Loucy (cell line): ENCODE results near the gene LHFPL6.

ENCODE experiments used
- CTCF ChIP-seq: fragments of 200-600 bp; sonication (generic); conservative IDR thresholded peaks from 2 replicates; pipeline ENCODE4 v1.5.1; 2014; ENCODE audit warnings: mild to moderate bottlenecking, antibody characterized with exemption, low read length
- EZH2phosphoT487 ChIP-seq: fragments of 200-600 bp; IDR thresholded peaks from 2 replicates; pipeline ENCODE4 v1.6.1; 2018; ENCODE audit warnings: antibody characterized with exemption, mild to moderate bottlenecking, moderate library complexity, borderline replicate concordance

GRCh38 chr13:39417131-39417530, 185.9 kb downstream of the LHFPL6 start:
- TF ChIP-seq CTCF (peak; percentile 46), EZH2phosphoT487 (no peak)
